DND-41 (cell line): ENCODE results near the gene ARHGAP26.

Experiments
- ATAC-seq: fragments of 200-7000 bp; cut with Tn5 transposase; 3 replicates; pipeline ENCODE4 v1.9.1; 2021; ENCODE audit warnings: low read depth; ENCODE audit not compliant: insufficient read depth
- DNase-seq: peaks from one replicate; pipeline ENCODE4 v3.0.0-alpha.2; 2020
- H2AFZ ChIP-seq: 2 replicates; pipeline ENCODE4 v1.6.0; 2012; ENCODE audit warnings: low read depth, low read length
- H3K27ac ChIP-seq: 2 replicates; pipeline ENCODE4 v1.5.1; 2012; ENCODE audit warnings: low read length, inconsistent platforms
- H3K27me3 ChIP-seq: fragments of 200-600 bp; sonication (generic); 2 replicates; pipeline ENCODE4 v1.6.0; 2012; ENCODE audit warnings: low read length, mild to moderate bottlenecking, inconsistent platforms; ENCODE audit not compliant: insufficient read depth, poor library complexity
- H3K36me3 ChIP-seq: 2 replicates; pipeline ENCODE4 v1.5.1; 2012; ENCODE audit warnings: low read length, inconsistent platforms; ENCODE audit not compliant: insufficient read depth
- H3K4me1 ChIP-seq: 2 replicates; pipeline ENCODE4 v1.5.1; 2012; ENCODE audit warnings: mild to moderate bottlenecking, low read length; ENCODE audit not compliant: insufficient read depth
- H3K4me2 ChIP-seq: 2 replicates; pipeline ENCODE4 v1.6.0; 2012; ENCODE audit warnings: mild to moderate bottlenecking, moderate library complexity, low read length, inconsistent platforms; ENCODE audit not compliant: insufficient read depth
- H3K4me3 ChIP-seq, 2 experiments: fragments of 200-600 bp in 1 of 2; shearing (Covaris generic) in 1 of 2; 2 replicates each; pipeline ENCODE4 v1.5.1; 2012 to 2016; ENCODE audit warnings: inconsistent platforms in 2 of 2, low read length in 2 of 2, mild to moderate bottlenecking in 2 of 2, low read depth in 1 of 2, moderate library complexity in 1 of 2
- H3K79me2 ChIP-seq: 2 replicates; pipeline ENCODE4 v1.6.0; 2012; ENCODE audit warnings: low read length, inconsistent platforms; ENCODE audit not compliant: insufficient read depth
- H3K9ac ChIP-seq: 2 replicates; pipeline ENCODE4 v1.6.0; 2012; ENCODE audit warnings: low read depth, mild to moderate bottlenecking, inconsistent platforms, low read length, moderate library complexity
- H3K9me3 ChIP-seq: 2 replicates; pipeline ENCODE4 v1.5.1; 2012; ENCODE audit warnings: low read length, moderate library complexity, mild to moderate bottlenecking, inconsistent platforms; ENCODE audit not compliant: insufficient read depth, severe bottlenecking
- H4K20me1 ChIP-seq: 2 replicates; pipeline ENCODE4 v1.6.0; 2012; ENCODE audit warnings: low read length; ENCODE audit not compliant: insufficient read depth
- CTCF ChIP-seq: IDR thresholded peaks from 2 replicates; pipeline ENCODE4 v1.5.1; 2012; ENCODE audit warnings: borderline replicate concordance, low read length, moderate library complexity, mild to moderate bottlenecking; ENCODE audit not compliant: poor library complexity, severe bottlenecking; ENCODE audit errors: extremely low read depth
- EZH2 ChIP-seq: IDR thresholded peaks from 3 replicates; pipeline ENCODE4 v1.6.1; 2012; ENCODE audit warnings: borderline replicate concordance, low read depth, mild to moderate bottlenecking, moderate library complexity, low read length, inconsistent platforms; ENCODE audit not compliant: severe bottlenecking

Gene ARHGAP26

GRCh38 chr5:143214890-143215289, 444.7 kb downstream of the ARHGAP26 start:
- no peaks in the 10 kb centered on the region for H3K27me3 ChIP-seq
- H3K4me1 ChIP-seq: no peaks in the 10 kb centered on the region
- H3K4me2 ChIP-seq: no peak overlapping the region
- DNase-seq (no peak), ATAC-seq (no peak)
- H3K9ac ChIP-seq: no peak overlapping the region
- no peak overlapping the region for H3K4me3 ChIP-seq
- no peaks in the 10 kb centered on the region for H3K79me2 ChIP-seq
- no peaks in the 10 kb centered on the region for H3K9me3 ChIP-seq
- no peaks in the 10 kb centered on the region for H4K20me1 ChIP-seq
- TF ChIP-seq CTCF (no peak), EZH2 (no peak)
- H3K27ac ChIP-seq: no peak overlapping the region
- 0 out of 2 replicates have a peak, but pooled peaks cover 13% of the 10 kb centered on the region for H3K36me3 ChIP-seq
- H2AFZ ChIP-seq: no peak overlapping the region

GRCh38 chr5:143215690-143216089, 445.5 kb downstream of the ARHGAP26 start:
- no peaks in the 10 kb centered on the region for H3K27me3 ChIP-seq
- H3K9me3 ChIP-seq: no peaks in the 10 kb centered on the region
- H3K4me2 ChIP-seq: no peak overlapping the region
- H3K36me3 ChIP-seq: 0 out of 2 replicates have a peak, but pooled peaks cover 13% of the 10 kb centered on the region
- H3K27ac ChIP-seq: no peak overlapping the region
- H3K9ac ChIP-seq: no peak overlapping the region
- H4K20me1 ChIP-seq: no peaks in the 10 kb centered on the region
- no peaks in the 10 kb centered on the region for H3K79me2 ChIP-seq
- no peak for ATAC-seq
- no peak for DNase-seq
- H2AFZ ChIP-seq: no peak overlapping the region
- TF ChIP-seq EZH2 (no peak), CTCF (no peak)
- no peak overlapping the region for H3K4me3 ChIP-seq
- H3K4me1 ChIP-seq: peaks cover 2% of the 10 kb centered on the region; the same call in 1 of the 2 replicates

GRCh38 chr5:143216211-143216610, 446.0 kb downstream of the ARHGAP26 start:
- no peaks in the 10 kb centered on the region for H3K79me2 ChIP-seq
- no peak for DNase-seq
- no peak overlapping the region for H3K4me2 ChIP-seq
- ATAC-seq: no peak
- H3K27ac ChIP-seq: no peak overlapping the region
- no peaks in the 10 kb centered on the region for H3K9me3 ChIP-seq
- no peak overlapping the region for H3K9ac ChIP-seq
- no peaks in the 10 kb centered on the region for H3K27me3 ChIP-seq
- no peak overlapping the region for H3K4me3 ChIP-seq
- H4K20me1 ChIP-seq: no peaks in the 10 kb centered on the region
- no peak overlapping the region for H2AFZ ChIP-seq
- TF ChIP-seq CTCF (no peak), EZH2 (no peak)
- H3K4me1 ChIP-seq: peaks cover 7% of the 10 kb centered on the region; the same call in 1 of the 2 replicates
- 0 out of 2 replicates have a peak, but pooled peaks cover 13% of the 10 kb centered on the region for H3K36me3 ChIP-seq
